Activated naive CD4-positive, alpha-beta T cell treated with anti-CD3 and anti-CD28 coated beads, Interleukin-2, amount 50 U/mL, for 24 hours (primary cell): Measurements from ENCODE around the gene ARSG.
A peak's percentile ranks its signal among the peaks of the same experiment; 100 is the strongest.

Experiments
- H3K27ac Mint-ChIP-seq: one replicate; pipeline ENCODE4 v1.8.0; 2021; ENCODE audit warnings: mild to moderate bottlenecking, mixed read lengths
- H3K27me3 Mint-ChIP-seq: one replicate; pipeline ENCODE4 v1.8.0; 2021; ENCODE audit warnings: mixed read lengths
- H3K36me3 Mint-ChIP-seq: one replicate; pipeline ENCODE4 v1.8.0; 2021; ENCODE audit warnings: mixed read lengths
- H3K4me1 Mint-ChIP-seq: one replicate; pipeline ENCODE4 v1.8.0; 2021; ENCODE audit warnings: mixed read lengths
- H3K4me3 Mint-ChIP-seq: one replicate; pipeline ENCODE4 v1.8.0; 2021; ENCODE audit warnings: mild to moderate bottlenecking, mixed read lengths
- H3K9me3 Mint-ChIP-seq: one replicate; pipeline ENCODE4 v1.8.0; 2021; ENCODE audit warnings: mixed read lengths

The ARSG gene

DNA sequence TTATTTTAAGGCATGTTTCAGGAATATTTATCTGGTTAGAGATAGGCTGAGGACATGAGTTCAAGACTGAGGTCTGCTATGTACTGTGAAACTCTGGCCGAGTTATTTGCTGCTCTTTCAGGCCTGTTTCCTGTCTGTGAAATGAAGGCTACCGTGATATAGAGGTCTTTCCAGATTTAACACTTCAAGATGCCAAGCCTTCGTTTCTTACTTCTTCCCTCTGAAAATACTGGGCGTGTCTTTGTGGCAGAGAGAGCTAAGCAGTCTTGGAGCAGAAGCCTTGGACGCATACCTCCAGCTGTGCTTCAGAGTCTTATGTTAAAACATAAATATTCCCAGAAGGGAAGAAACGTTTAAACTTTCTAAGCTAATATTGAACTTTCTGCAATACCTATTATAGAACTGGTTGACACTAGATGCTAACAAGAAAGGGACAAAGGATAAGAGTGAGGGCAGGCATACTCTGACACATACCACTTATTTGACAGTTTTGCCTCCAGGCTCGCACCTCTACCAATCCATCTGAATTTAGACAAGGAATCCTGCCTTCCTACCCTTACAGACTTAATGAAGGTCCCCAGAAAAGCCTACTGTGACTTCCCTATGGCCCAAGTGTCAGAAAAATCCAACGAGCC is 148.5 kb downstream of the ARSG start:
- H3K36me3 Mint-ChIP-seq, result no peaks in the 10 kb centered on the region
- peaks cover 58% of the 10 kb centered on the region for H3K4me1 Mint-ChIP-seq
- H3K9me3 Mint-ChIP-seq, result no peaks in the 10 kb centered on the region
- no peak overlapping the region for H3K4me3 Mint-ChIP-seq
- H3K27me3 Mint-ChIP-seq, result no peaks in the 10 kb centered on the region
- H3K27ac Mint-ChIP-seq, result peak overlapping the region; percentile 76

DNA sequence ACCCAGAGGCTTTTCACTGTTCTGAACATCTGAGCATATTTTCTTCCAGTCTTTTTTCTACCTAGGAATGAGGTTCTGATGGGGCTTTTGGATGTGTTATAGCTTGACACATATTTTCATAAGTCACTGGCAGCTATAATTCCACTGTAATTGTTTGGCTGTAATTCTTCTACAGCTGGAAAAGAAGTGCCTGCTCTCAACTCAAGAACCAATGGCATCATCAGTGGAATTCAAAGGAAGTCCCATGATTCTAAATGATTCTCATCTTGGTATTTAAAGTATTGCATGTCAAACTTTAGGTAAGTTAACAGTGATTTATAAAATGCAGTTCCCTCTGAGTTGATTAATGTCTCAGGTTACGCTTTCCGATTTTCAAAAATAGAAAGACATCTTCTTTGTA is 149.2 kb downstream of the ARSG start:
- peak overlapping the region; percentile 14 for H3K27ac Mint-ChIP-seq
- H3K36me3 Mint-ChIP-seq, result no peaks in the 10 kb centered on the region
- H3K4me3 Mint-ChIP-seq, result no peak overlapping the region
- no peaks in the 10 kb centered on the region for H3K9me3 Mint-ChIP-seq
- H3K27me3 Mint-ChIP-seq, result no peaks in the 10 kb centered on the region
- H3K4me1 Mint-ChIP-seq, result peaks cover 58% of the 10 kb centered on the region

DNA sequence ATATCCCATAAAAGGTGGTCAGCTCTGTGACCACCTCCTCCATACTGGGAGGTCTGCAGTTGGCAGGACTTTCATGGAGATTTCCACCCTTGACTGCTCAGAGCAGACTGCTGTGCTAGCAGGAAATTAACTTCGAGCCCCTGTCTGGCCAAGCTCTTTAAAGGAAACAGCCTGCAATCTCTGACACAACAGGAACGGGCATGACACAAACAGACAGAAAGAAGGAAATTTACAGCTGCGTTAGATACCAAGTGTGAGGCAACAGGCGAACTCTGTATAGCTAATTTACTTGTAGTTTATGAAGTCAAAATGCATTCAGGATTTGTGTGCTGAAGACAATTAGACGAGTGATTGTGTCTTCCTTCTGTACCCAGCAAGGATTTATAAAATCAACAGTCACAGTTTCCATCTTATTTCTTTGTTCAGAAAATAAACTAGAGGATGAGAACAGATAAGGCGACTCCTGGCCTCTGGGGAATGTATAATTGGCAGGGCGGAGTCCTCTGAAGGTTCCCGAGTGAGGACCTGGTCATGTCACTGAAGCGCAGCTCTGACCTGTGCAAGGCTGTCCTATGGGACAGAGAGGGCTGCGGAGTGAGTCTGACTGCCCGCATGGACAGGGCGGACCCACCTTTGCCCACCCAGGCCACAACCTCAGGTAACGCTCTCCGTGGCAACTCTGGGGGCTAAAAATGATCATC is 149.9 kb downstream of the ARSG start:
- Mint-ChIP-seq H3K36me3 (no peaks in the 10 kb centered on the region), H3K4me3 (no peak overlapping the region), H3K27ac (peak overlapping the region; percentile 14), H3K9me3 (no peaks in the 10 kb centered on the region), H3K27me3 (no peaks in the 10 kb centered on the region), H3K4me1 (peaks cover 52% of the 10 kb centered on the region)

DNA sequence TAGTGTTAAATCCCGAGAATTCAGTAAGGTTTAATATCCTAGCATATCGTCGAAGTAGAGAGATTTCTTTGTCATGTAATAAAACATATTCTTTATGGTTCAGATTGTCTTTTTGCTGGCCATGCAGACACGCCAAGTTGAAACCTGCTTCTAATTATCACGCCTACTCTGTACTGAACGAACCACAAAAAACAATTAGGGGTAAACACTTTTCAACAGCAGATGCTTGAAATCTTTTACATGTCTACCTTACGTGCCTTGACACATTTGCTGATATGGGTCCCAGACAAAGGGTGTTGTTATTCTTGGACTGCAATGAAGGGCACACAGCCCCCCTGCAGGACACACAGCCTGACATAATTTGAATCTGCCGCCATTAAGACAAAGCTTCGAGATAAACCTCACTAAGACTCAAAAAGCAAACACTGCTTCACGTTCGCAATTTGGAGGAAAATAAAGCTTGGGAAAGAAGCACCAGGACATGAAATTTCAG is 152.7 kb downstream of the ARSG start:
- Mint-ChIP-seq H3K36me3 (no peaks in the 10 kb centered on the region), H3K27ac (no peak overlapping the region), H3K27me3 (no peaks in the 10 kb centered on the region), H3K9me3 (no peaks in the 10 kb centered on the region), H3K4me1 (peaks cover 24% of the 10 kb centered on the region), H3K4me3 (no peak overlapping the region)

DNA sequence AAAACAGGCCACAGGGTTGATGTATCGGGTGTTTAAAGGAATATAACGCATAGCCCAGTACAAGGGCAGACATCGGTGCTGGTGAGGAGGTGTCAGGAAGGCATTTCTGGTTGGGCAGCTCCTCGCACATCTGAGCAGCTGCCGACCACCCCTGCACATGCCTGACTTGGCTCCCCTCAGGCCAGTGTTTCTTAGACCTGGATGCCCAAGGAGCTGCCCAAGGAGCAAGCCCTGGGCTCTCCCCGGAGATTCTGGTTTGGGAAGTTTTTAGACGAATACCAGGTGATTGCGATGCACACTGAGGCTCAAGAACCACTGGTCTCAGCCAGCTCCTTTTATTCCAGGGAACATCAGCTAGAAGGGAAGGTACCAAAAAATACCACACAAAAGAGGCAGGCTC is 154.4 kb downstream of the ARSG start:
- Mint-ChIP-seq H3K9me3 (no peaks in the 10 kb centered on the region), H3K4me3 (no peak overlapping the region), H3K27ac (no peak overlapping the region), H3K36me3 (no peaks in the 10 kb centered on the region), H3K4me1 (peaks cover 12% of the 10 kb centered on the region), H3K27me3 (no peaks in the 10 kb centered on the region)

DNA sequence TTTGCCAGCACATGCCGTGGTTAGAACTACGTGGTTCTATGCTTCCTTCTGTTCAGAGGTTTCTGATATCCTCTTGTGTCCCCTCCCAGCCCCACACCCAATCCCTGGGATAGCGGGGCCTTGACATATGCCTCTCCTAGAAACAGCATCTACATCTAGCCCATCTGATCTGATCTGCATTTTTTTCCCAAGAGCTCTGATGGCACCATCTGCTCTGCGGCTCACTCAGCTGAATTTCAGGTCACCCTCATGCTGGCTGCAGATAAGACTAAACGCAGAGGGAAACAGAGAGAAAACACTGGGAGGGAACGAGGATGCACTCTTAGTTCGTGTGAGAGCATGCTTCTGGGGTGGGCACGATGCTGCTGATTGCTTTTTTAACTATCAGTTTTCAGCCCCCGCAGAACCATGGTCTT is 155.3 kb downstream of the ARSG start:
- no peak overlapping the region for H3K27ac Mint-ChIP-seq
- peaks cover 2% of the 10 kb centered on the region for H3K4me1 Mint-ChIP-seq
- no peaks in the 10 kb centered on the region for H3K27me3 Mint-ChIP-seq
- no peaks in the 10 kb centered on the region for H3K9me3 Mint-ChIP-seq
- H3K36me3 Mint-ChIP-seq, result no peaks in the 10 kb centered on the region
- no peak overlapping the region for H3K4me3 Mint-ChIP-seq

DNA sequence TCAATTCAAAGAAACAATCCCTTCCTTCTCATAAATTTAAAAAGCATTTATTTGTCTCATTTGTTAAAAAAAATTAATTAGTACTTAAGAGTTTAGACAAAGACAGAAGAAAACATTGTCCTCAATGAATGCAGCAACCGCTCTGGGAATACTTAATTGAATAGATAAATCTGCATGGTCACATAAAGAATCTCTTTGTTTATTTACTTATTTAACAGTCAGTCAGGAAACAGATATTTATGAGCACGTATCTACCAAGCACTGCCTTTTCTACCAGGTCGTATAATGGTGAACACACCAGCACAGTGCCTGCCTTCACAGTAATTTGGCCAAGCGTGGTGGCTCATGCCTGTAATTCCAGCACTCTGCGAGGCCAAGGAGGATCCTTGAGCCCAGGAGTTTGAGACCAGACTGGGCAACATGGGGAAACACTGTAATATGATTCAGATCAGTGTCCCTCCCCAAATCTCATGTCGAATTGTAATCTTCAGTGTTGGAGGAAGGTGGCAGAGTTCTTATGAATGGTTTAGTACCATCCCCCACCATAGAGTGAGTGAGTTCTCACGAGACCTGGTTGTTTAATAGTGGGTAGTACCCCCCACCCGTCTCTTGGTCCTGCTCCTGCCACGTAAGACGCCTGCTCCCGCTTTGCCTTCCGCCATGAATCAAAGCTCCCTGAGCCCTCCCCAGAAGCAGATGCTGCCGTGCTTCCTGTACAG is 157.9 kb downstream of the ARSG start:
- H3K9me3 Mint-ChIP-seq, result no peaks in the 10 kb centered on the region
- no peak overlapping the region for H3K27ac Mint-ChIP-seq
- H3K36me3 Mint-ChIP-seq, result no peaks in the 10 kb centered on the region
- H3K27me3 Mint-ChIP-seq, result no peaks in the 10 kb centered on the region
- no peak overlapping the region for H3K4me3 Mint-ChIP-seq
- H3K4me1 Mint-ChIP-seq, result peaks cover 5% of the 10 kb centered on the region

DNA sequence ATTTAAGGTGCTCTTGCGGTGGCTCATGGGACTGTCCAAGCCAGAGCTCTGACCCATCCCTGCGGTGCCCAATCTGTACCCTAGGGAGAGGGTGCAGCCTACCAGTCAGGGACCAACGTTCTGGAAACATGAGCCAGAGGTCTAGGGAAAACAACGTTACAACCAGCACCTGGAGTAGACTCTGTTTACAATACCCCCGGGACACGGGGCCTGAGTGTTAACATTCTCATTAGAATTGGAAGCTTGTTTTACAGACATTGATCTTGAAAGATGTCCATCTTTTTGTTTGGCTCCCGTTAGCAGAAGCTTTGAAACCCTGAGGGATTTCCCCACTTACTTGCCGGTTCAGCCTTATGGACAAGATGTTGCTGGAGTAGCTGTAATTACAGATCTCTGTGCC is 159.1 kb downstream of the ARSG start:
- no peaks in the 10 kb centered on the region for H3K36me3 Mint-ChIP-seq
- peaks cover 5% of the 10 kb centered on the region for H3K4me1 Mint-ChIP-seq
- H3K9me3 Mint-ChIP-seq, result no peaks in the 10 kb centered on the region

DNA sequence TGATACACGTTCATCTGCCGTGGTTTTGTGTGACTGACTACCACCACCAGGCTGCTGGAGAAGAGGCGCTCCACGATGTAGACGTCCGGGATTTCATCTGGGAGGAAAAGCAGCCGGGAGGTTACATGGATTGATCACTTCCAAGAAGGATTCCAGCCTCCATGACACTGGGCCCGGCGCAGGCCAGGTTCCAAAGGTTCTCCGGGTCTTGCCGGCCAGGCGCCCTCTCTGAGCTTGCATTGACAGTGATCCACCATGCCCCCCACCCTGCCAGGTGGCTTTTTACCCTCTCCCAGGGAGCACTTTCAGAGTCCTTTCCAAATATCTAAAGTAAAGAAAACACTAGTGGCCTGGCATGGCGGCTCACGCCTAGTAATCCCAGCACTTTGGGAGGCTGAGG is 159.5 kb downstream of the ARSG start:
- Mint-ChIP-seq H3K9me3 (no peaks in the 10 kb centered on the region), H3K36me3 (no peaks in the 10 kb centered on the region), H3K4me1 (peaks cover 5% of the 10 kb centered on the region), H3K4me3 (no peak overlapping the region), H3K27ac (no peak overlapping the region), H3K27me3 (no peaks in the 10 kb centered on the region)

More for the DNA sequence above, 159.1 kb downstream of the ARSG start:
- no peak overlapping the region for H3K27ac Mint-ChIP-seq
- H3K4me3 Mint-ChIP-seq, result no peak overlapping the region
- H3K27me3 Mint-ChIP-seq, result no peaks in the 10 kb centered on the region

DNA sequence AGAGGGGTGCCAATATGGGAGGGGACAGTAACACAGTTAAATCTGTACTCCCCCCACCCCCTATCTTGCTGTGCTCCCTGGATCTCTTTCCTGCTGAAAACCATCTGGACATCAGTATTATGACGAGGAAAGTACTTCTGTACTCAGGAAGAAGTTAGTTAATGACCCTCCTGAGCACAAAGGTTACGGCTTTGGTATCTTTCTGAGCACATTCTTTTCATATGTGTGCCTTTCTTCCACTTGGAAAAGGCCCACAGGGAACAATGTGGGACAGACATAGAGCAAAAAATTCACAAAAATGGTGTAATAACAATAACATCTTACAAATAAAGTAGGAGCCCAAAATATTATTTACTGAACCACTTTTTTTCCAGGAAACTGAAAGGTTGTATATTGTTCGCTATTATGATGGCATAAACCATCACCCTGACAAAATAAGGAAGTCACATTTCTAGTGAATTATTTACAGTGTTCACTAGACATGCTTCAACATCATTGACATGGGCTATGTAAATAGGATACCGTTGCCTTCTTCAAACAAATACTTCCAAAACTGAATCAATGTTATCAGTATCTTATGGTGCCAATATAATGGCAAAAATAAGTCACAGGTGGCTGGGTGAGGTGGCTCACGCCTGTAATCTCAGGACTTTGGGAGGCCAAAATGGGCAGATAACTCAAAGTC is 160.5 kb downstream of the ARSG start:
- Mint-ChIP-seq H3K27me3 (no peaks in the 10 kb centered on the region), H3K4me1 (peaks cover 14% of the 10 kb centered on the region), H3K9me3 (no peaks in the 10 kb centered on the region), H3K4me3 (no peak overlapping the region), H3K36me3 (no peaks in the 10 kb centered on the region), H3K27ac (no peak overlapping the region)

DNA sequence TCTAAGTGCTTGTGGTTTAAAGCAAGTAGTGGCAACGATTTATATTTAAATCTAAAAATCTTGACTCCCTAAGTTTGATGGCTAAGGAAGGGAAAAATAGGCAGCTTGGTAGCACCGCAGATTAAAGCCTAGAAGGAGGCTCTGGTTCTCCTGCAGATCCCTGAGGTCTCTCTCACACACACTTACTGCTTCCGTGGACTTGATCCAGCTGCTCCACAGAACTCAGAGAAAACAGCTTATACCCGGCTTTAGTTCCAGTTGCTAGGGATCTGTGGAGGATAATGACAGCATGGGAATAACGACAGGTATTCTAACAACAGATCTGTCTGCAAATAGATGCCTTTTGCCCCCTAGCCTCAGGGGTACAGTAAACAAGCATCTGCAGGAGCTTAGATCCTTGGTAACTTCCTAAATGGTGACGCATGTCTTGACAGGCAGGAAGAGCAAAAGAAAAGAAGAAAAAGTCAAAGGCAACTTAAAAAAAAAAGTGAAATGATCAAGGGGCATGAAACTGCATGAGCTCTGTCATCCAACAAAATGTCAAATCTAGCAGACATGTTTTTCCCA is 161.5 kb downstream of the ARSG start:
- no peak overlapping the region for H3K27ac Mint-ChIP-seq
- H3K27me3 Mint-ChIP-seq, result no peaks in the 10 kb centered on the region
- H3K4me3 Mint-ChIP-seq, result no peak overlapping the region
- H3K9me3 Mint-ChIP-seq, result no peaks in the 10 kb centered on the region
- peaks cover 14% of the 10 kb centered on the region for H3K4me1 Mint-ChIP-seq
- no peaks in the 10 kb centered on the region for H3K36me3 Mint-ChIP-seq

DNA sequence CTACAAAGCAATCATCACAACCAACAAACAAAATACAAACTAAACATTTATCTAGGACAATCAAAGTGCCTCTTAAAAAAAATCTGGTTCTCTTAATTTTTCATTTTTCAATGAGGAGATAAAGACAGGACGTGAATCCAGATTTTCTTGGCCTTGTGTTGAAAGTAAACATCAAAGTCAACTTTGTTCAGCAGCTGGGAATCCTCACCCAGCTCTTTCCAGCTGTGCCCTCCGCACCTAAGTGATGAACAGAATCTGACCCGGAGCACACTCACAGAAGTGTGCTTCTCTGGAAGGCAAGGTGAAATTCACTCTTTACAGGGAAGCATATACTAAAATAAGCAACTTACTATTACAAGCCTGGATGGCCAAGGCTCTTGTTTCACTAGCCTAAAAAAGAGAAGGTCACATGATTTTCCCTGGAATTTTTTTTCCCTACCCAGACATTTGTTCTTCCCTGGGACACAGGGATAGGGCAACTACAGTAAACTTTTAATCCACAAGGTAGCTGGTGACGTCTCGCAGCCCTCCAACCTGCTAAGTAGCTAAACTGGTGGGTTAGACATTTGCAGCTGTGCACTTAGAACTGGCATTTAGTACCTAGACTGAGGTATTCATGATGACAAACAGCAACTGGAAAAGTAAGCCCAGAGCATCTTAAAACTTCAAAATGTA is 162.8 kb downstream of the ARSG start:
- no peaks in the 10 kb centered on the region for H3K36me3 Mint-ChIP-seq
- H3K9me3 Mint-ChIP-seq, result no peaks in the 10 kb centered on the region
- no peak overlapping the region for H3K27ac Mint-ChIP-seq
- H3K4me1 Mint-ChIP-seq, result peaks cover 24% of the 10 kb centered on the region
- H3K27me3 Mint-ChIP-seq, result no peaks in the 10 kb centered on the region
- no peak overlapping the region for H3K4me3 Mint-ChIP-seq

DNA sequence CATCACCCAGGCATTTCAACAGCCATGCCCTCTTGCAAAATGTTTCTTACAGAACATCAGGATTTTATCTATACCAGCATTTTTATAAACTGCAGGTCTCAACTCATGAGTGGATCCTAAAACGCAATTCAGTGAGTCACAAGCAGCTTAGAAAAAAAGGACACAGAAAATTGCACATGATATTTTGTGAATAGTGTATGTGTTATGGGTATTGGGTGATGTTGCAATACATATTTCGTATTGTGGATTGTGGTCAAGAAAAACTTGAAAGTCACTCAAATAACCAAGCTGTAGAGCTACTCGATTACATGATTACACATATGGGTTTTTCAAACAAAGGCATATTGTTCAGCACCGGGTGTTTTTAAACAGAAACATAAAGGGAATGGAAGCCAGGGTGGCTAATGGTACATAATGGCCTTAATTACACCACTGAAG is 164.6 kb downstream of the ARSG start:
- Mint-ChIP-seq H3K36me3 (no peaks in the 10 kb centered on the region), H3K4me1 (peaks cover 40% of the 10 kb centered on the region), H3K4me3 (peak overlapping the region; percentile 77), H3K27ac (no peak overlapping the region), H3K27me3 (no peaks in the 10 kb centered on the region), H3K9me3 (no peaks in the 10 kb centered on the region)

DNA sequence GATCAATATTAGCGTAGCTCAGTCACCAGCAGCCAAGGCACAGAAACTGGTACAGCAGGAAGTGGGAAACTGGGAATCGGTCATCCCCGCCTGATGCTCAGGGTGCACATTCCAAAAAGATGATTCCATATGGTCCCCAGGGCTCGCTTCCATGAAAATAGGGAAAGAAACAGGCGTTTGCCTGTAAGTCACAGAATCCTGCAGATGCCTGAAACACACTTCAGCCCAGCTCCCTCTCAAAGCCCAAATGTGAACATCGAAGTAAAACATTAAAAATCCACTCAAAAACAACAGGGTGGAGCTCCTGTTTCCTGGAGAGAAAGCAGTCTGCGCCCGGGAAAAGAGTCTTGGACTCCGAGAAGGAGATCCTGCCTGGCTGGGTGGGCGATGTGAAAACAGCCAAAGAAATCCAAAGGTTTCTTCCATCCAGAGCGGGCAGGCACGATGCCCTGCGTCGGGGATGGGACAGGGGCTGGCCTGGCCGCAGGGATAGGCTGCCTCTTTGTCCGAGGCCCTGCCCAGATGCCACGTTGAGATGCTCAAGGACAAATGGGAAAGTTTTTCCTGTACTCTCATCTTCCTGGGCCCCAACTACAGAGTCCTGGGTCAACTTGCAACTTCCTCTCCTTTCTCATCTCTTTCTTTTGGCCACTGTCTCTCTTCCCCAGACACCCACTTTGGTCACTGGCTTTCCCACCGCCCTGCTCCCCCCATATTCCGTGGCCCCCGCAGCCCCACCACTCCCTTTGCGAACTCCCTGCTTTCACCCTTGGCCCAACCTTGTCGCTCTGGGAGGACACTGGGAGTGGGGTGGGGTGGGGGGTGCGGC is 165.3 kb downstream of the ARSG start:
- Mint-ChIP-seq H3K36me3 (no peaks in the 10 kb centered on the region), H3K27me3 (no peaks in the 10 kb centered on the region), H3K9me3 (no peaks in the 10 kb centered on the region), H3K4me3 (peak overlapping the region; percentile 77), H3K27ac (no peak overlapping the region), H3K4me1 (peaks cover 47% of the 10 kb centered on the region)
